GM19351 (cell line): Measurements from ENCODE around the gene MEGF10.
A peak's percentile ranks its signal among the peaks of the same experiment; 100 is the strongest.

Experiments used
- ATAC-seq: cut with Tn5 transposase; IDR thresholded peaks from one replicate; pipeline ENCODE4 v1.9.1; 2021; ENCODE audit warnings: mild to moderate bottlenecking, moderate library complexity; ENCODE audit not compliant: unreplicated experiment

Gene MEGF10

DNA sequence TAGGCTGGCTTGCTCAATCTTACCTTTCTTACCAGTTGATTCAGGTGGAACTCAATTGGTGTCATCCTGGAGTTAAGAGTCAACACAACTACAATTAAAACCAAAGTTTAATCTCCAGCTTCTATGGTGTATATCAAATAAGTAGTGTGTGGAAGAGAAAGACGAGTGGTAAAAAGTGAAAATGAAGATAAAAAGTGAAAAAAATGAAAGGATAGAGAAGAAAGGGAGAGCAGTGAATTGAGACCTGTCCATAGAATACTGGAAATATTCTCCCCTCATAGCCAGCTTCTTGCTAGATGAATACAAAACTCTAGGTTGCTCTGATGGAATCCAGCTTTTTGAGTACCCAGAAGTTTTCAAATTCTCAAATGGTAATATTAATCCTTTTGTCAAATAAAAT lies 76.4 kb downstream of the MEGF10 start:
- no peak for ATAC-seq

DNA sequence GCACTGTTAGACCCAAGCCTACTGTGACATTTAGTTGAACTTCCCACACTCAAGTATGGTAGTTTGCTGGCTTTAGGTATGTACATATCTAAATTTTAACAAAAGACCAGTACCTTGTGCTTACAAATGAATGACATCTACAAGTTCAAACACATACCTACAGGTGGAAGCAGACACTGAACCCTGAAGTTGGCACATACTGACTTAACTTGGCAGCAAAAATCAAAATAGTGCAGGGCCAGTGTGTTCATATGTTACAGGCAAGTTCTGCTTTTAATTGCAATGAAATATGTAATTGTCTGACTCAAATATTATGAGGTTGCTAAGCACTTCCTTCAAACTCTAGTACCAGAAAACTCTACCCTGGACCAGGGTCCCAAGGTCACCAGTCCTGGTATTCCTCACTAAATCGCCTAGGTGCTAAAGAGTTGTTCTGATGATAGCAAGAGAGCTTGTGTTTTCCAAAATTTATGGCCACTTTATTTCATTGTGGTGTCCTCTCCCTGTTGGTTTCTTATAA lies 77.4 kb downstream of the MEGF10 start:
- no peak for ATAC-seq

DNA sequence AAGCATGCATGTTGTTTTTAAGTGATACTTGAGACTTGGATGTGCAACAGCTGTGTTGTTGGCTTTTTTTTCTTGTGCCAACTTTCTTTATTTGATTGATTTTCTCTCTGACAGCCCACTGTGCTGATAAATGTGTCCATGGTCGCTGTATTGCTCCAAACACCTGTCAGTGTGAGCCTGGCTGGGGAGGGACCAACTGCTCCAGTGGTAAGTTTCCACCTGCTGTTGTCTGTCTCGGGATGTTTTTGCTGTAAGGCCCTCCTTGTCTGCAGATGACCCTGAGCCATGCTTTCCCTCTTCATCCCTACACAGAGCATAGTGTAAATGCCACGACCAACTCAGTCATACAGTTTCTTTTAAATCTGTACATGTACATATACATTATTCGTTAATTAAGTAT lies 79.2 kb downstream of the MEGF10 start:
- no peak for ATAC-seq

DNA sequence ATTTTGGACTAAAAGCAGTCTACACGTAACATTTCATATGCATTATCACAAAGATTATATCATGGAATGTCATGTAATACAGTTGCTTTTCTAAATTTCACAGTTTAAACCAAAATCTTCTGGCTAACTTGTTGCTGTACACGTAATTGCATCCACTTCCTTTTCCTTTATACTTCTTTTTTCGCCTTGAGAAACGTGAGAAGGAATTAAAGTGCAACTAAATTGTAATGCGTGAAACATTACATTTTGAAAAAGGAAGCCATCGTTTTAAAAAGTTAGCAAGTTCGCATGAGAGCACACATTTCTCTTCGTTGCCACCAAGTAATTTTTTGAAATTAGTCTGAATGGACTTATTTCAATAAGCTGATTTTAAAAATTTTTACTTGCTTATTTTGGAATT lies 80.0 kb downstream of the MEGF10 start:
- ATAC-seq: no peak

DNA sequence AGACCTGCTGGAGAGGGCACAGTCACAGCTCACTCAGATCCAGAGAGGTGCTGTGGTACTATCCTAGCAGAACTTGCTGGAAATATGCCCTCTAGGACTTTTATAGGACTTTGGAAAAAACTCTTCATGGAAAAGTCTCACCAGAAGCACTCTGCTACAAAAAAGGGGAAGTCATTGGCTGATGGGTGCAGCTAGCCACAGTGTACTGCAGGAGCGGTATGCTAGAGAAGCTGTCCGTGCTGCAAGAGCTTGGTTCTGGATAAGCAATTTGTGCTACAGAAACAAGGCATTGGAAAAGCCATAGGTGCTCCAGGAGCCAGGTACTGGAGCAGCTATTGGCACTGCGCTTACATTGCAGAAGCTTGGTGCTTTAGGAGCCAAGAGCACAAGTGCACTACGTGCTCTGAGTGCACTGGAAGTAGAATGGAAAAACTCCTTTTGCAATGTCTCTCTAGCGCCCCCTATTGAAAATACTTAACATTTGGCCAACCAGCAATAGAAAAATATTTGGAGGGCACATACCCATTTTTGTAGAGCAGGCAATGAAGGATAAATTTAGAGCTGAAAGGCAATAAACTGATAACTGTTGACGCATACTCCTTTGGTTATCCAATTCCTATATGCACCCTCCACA lies 83.4 kb downstream of the MEGF10 start:
- ATAC-seq: no peak

DNA sequence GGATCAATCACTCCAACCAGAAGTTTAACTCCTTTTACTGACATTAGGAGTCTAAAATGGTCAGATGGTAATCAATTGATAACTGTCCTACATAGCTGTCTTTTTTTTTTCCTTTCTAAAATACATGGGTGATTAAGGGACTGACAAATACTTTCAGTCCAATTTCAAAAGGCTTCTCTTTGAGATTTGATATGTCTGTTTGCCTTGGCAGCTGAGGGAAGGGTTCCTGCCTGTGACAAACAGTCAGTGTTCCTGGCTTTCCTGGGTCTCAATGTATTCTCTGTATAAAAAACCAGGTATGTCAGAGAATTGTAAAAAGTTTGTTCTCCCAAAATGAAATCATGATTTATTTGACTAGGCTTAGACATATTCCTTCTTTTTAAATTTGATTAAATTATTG lies 84.5 kb downstream of the MEGF10 start:
- no peak for ATAC-seq

DNA sequence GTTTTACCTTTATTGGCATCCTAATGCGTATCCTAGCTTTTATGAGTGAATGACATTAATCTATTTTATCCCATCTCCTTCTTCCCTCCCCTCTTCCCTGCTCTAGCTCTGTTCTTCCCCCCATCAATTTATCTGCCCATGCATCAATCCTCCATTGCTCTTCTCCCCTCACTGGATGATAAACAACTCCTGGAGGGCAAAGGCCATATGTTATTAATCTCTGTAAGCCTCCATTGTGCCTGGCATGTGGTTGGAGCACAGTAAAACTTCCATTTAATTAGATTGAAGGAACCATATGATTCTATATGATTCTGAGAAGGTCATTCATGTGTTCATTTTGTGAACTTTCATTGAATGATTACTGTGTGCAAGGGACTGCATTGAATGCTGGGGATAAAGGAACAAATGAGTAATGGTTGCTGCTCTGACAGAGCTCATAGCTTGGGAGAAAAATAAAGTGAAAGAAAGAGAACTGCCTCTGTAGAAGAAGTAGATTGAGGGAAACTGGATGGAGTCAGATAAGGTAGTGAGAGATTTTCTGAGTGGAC lies 85.0 kb downstream of the MEGF10 start:
- ATAC-seq: no peak

DNA sequence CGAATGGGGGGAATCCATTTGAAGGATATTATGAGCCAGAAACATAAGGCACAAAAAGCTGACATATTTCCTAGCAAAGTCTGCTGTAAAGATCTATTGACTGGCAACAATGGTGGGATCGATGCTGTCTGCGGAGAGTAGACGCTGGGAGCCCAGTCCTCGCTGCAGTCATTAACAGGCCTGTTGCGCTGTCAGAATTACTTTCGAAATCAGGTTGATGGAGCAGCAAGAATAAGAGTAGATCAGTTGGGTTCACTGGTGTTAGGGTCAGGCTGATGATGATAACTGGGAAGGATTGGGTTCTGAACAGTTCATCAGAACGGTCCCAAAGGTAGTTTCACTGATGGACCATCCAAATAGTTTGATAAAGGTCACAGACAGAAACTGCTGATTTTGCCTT lies 87.1 kb downstream of the MEGF10 start:
- ATAC-seq: no peak

DNA sequence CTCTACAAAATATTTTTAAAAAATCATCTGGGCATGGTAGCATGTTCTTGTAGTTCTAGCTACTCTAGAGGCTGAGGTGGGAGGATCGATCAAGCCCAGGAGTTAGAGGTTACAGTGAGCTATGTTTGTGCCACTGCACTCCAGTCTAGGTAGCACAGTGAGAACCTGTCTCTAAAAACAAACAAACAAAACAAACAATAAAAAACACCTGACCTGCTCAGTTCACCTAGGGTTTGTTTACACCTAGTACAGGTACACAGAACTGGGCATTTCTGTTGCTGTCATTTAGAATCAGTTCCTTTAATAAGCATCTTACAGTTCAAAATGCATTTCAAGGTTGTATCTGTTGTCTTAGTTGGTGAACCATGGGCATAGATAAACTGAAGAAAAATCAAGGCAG lies 95.3 kb downstream of the MEGF10 start:
- no peak for ATAC-seq

DNA sequence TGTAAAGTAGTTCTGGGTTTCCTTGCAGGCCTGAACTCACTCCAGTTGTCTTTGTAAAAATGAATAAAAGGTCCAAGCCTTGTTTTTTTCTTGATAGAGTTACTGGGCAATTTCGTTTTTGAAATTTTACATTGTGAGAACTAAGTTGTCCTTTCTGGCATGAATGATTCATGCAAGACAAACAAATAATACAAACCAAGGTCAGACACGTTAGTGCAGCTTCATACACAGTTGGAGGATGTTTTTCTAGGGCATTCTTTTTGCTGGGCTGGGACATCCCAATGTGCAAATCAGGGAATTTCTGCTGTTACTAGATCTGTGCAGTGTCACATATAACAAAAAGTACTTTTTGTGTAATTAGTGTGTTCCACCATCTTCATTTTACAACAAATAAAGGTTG lies 96.0 kb downstream of the MEGF10 start:
- no peak for ATAC-seq

DNA sequence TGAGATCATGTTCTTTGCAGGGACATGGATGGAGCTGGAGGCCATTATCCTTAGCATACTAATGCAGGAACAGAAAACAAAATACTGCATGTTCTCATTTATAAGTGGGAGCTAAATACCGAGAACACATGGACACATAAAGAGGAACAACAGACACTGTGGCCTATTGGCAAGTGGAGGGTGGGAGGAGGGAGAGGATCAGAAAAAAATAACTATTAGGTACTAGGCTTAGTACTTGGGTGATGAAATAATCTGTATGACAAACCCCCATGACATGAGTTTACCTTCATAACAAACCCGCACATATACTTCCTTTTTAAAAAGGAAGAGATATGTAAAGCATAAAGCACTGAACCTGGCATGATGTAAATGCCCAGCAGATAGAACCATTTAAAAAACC lies 99.0 kb downstream of the MEGF10 start:
- no peak for ATAC-seq

DNA sequence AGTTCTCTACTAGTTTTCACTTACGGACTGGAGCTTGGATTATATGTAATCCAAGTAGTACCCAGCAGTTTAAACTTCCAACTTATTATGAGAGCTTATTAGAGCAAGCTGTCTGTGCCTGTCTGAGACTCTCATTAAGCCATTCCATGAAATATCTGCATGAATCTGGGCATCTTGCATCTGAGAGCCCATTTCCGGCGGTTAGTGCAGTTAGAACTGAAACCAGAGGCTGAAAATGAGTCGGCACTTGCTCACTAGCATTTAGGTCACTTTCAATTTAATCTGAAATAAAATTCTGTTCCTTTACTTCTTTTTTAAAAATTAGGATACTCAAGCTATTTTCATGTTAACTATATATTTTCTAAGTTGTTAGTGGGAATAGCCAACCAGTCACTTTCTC lies 102.2 kb downstream of the MEGF10 start:
- no peak for ATAC-seq

DNA sequence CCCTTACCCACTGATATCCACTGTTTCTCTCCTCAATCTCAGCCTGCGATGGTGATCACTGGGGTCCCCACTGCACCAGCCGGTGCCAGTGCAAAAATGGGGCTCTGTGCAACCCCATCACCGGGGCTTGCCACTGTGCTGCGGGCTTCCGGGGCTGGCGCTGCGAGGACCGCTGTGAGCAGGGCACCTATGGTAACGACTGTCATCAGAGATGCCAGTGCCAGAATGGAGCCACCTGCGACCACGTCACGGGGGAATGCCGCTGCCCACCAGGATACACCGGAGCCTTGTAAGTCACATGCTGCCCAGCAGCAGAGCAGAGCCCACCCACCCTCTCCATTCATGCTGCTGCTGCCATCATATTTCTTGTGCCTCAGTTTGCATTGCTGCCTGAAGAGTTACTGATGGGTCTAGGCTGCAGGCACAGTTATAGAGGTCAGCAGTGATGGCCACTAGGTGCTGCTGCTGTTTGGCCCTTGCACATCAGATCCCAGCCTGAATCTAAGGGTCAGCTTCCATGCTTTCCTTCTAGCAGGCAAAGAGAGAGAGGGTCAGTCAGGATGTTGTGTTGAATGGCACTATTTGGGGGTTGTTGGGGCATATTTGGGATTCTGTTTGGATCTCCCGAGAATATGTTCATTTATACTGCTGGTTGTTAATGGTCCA lies 106.0 kb downstream of the MEGF10 start:
- no peak for ATAC-seq

DNA sequence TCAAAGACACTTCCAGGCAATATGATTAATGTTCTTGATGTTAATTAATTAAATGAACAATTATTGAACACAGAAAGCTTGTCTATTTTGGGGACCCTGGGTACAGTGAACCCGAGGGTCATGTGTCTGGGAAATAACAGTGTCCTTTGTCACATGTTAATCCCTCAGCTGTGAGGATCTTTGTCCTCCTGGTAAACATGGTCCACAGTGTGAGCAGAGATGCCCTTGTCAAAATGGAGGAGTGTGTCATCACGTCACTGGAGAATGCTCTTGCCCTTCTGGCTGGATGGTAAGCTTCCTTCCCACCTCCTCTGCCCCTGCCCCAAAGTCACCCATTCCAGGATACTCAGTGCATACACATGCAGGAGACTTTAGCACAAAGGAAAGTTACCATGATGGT lies 107.9 kb downstream of the MEGF10 start:
- no peak for ATAC-seq

DNA sequence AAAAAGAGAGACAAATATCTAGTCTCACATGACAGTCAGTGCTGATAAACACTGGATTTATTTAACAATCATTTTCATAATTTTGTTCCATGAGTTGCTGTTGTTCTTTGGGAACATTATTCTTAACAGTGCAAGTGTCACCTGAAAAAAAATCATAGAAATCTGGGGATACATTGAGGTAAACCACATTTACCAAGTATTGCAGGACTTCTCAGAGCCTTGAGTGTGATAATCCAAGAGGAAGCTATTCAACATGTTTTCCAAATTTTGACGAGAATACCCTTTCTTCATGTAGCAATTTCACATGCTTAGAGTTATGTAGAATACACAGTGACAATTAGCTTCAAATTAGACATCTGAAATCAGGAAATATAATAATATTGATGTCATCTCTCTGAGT lies 108.5 kb downstream of the MEGF10 start:
- no peak for ATAC-seq

DNA sequence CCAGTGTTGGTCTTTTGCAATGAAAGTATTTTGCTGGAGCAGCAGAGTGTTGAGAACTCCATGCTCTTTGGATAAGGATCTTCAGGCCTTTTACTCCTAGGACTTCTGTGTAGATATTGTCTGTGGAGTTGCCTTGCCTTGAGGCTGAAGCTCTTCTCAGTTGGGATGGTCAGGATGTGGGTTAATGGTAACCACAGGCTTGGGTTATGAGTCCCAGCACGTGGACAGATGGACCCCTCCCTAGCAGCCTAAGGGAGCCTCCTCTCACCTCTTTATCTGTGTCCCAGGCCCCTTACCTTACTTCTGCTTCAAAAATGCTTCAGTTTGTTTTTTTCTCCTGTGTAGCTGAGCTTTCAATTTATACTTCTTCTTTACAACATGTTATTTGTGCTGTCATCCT lies 109.9 kb downstream of the MEGF10 start:
- peak; percentile 63 for ATAC-seq

DNA sequence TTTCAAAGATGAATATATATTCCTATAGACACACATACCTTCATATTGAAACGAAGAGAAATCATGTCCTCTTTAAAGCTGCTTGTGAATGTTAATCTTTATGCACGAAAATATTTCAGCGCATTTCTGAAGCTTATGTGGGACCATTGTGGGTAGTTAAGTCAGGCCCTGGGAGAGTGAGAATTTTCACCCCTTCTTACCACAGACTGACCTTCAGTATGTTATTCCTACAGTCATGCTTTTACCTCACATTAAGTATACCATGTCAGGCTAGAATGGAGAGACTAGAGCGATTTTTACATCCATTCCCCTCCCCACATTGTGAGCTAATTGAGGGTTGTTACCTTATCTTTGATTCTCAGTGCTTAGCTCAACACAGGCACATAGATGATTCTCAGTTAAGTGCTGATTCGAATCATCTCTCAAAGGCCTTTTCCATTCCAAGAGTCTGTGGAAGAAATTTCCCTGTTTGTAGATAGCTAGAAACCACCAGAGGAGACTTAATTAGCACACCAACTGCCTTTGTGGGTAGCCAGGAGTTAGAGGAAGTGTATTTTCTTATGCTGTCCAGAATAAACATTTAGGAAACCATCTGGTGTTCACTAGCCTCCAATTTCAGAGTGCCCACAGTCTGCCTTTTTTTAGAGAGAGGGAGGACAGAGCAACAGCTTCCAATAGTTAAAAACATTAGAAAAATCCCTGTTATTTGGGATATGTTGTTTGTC lies 110.5 kb downstream of the MEGF10 start:
- ATAC-seq: no peak

DNA sequence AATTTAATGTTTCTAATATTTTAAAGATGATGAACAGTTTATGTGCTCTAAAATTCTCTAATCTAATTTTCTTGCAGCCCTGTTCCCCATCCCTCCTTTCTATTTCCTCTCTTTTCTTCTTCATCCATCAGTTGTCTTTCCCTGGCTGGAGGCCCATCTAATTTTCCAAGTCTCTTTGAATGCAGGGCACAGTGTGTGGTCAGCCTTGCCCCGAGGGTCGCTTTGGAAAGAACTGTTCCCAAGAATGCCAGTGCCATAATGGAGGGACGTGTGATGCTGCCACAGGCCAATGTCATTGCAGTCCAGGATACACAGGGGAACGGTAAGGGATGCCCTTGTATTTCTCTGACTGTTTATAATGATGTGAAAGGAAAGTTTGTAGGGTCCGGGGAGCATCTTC lies 111.8 kb downstream of the MEGF10 start:
- no peak for ATAC-seq

DNA sequence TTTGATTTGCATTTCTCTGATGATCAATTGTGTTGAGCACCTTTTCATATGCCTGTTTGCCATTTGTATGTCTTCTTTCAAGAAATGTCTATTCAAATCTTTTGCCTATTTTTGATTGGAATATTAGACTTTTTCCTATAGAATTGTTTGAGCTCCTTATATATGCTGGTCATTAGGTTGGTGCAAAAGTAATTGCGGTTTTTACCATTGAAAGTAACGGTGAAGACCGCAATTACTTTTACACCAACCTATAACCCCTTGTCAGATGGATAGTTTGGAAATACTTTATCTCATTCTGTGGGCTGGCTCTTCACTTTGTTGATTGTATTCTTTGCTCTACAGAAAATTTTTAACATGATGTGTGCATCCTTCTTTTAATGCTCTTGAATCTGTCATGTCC lies 113.6 kb downstream of the MEGF10 start:
- ATAC-seq: no peak

DNA sequence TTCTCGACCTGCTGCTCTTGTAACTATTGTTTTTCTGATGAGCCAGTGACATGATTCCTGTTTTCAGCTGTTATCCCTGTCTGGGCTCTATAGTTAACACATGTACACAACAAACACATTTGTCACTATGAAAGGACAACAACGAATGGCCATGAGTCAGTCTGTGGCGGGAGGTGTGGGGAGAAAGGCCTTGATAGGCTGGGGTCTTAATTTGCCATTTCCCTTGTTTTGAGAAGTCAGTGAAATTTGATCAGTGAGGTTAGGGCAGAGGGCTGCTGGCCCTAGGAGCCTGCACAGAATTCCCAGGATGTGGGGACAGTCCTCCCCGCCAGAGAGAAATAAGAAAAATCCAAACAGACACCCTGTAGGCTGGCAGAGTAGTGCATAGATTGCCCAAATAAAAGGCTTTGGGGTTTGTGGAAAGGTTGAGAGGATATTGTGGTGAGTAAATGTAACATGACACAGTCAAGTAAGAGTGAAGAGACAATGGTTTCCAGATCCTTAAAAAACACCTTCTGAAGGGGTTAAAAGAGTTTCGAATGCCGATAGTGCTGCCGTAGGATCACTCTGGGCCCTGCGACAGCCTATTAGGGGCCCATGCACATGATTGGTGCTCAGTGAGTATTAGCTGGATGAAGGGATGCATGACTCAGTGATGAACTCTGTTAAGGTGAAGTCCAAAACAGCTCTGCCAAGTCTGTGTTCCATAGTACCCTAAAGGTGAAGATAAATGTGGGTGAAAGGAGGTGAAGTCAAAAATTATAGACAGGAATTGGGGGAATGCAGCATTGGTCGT lies 115.9 kb downstream of the MEGF10 start:
- ATAC-seq: no peak
